ENCODE data around the gene AP1M2.
"Not testable (repeated sequence)": the region's sequence is repeated elsewhere in the genome, so short reads cannot be mapped to it uniquely, and the experiment has no call there.

DNA sequence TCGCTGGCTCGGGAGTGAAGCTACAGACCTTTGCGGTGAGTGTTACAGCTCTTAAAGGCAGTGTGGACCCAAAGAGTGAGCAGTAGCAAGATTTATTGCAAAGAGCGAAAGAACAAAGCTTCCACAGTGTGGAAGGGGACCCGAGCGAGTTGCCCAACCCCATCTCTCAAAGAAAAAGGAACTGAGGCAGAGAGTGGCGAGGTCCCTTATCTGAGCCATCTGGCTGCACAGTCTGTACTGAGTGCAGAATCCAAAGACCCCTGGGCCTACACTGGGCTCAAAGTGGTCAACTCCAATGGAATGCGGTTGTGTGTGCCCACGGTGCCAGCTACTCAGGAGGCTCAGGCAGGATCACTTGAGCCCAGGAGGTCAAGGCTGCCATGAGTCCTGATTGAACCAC is 48.1 kb downstream of the AP1M2 start:
- not testable (repeated sequence) for TF ChIP-seq POLR2A (IDR thresholded peaks at IDR 0.05)
- TF ChIP-seq, protein P1, sequence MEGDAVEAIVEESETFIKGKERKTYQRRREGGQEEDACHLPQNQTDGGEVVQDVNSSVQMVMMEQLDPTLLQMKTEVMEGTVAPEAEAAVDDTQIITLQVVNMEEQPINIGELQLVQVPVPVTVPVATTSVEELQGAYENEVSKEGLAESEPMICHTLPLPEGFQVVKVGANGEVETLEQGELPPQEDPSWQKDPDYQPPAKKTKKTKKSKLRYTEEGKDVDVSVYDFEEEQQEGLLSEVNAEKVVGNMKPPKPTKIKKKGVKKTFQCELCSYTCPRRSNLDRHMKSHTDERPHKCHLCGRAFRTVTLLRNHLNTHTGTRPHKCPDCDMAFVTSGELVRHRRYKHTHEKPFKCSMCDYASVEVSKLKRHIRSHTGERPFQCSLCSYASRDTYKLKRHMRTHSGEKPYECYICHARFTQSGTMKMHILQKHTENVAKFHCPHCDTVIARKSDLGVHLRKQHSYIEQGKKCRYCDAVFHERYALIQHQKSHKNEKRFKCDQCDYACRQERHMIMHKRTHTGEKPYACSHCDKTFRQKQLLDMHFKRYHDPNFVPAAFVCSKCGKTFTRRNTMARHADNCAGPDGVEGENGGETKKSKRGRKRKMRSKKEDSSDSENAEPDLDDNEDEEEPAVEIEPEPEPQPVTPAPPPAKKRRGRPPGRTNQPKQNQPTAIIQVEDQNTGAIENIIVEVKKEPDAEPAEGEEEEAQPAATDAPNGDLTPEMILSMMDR (IDR thresholded peaks at IDR 0.05), result not testable (repeated sequence)
